GM18870 (cell line): Measurements from ENCODE around the gene NAALAD2.
"Not testable (repeated sequence)": the region's sequence is repeated elsewhere in the genome, so short reads cannot be mapped to it uniquely, and the experiment has no call there.

Experiments used
- ATAC-seq: cut with Tn5 transposase; IDR thresholded peaks from one replicate; pipeline ENCODE4 v1.9.1; 2021; ENCODE audit warnings: moderate library complexity; ENCODE audit not compliant: unreplicated experiment

NAALAD2 gene

GRCh38 chr11:90239967-90240636 is 105.6 kb downstream of the NAALAD2 start:
- ATAC-seq = not testable (repeated sequence)

GRCh38 chr11:90241414-90241813 is 107.0 kb downstream of the NAALAD2 start:
- no peak for ATAC-seq
